Mucosa of descending colon (tissue), 3 donors: ENCODE data around the gene MRPL43. TPM values are rescaled to one million over a fixed set of nuclear protein-coding genes. Genes with fewer than 3 reads are reported as not detected.
A peak's percentile ranks its signal among the peaks of the same experiment; 100 is the strongest.
"Not testable (repeated sequence)": the region's sequence is repeated elsewhere in the genome, so short reads cannot be mapped to it uniquely, and the experiment has no call there.

Experiments
- ATAC-seq: fragments of 200-7000 bp; cut with Tn5 transposase; one replicate; pipeline ENCODE4 v1.9.1; 2020; ENCODE audit warnings: mild to moderate bottlenecking, moderate library complexity
- DNase-seq, 3 donors: peaks; one replicate each; pipeline ENCODE4 v3.0.0-alpha.2; 2020
- H3K36me3 ChIP-seq: fragments of 200-600 bp; one replicate; pipeline ENCODE4 v1.8.0; 2021; ENCODE audit warnings: low read depth, mild to moderate bottlenecking
- H3K4me1 ChIP-seq: fragments of 200-600 bp; one replicate; pipeline ENCODE4 v1.8.0; 2021; ENCODE audit warnings: low read depth, mild to moderate bottlenecking
- H3K4me3 ChIP-seq: fragments of 200-600 bp; one replicate; pipeline ENCODE4 v1.8.0; 2021; ENCODE audit warnings: mild to moderate bottlenecking
- H3K9me3 ChIP-seq: fragments of 200-600 bp; one replicate; pipeline ENCODE4 v1.8.0; 2021; ENCODE audit warnings: mild to moderate bottlenecking
- intact Hi-C, 2 donors: fragments of 100-400 bp; cut with DNase I in 1 of 2; cut with micrococcal nuclease in 1 of 2; formaldehyde crosslinking; loops; one replicate each; pipeline versions ENCODE4 v1.11.0 to v1.11.1; 2022; cut with DNase I, micrococcal nuclease
- long read RNA-seq, 2 donors: library from polyadenylated mRNA; unstranded; transcript quantifications; one replicate each; pipeline ENCODE4 v2.0.0, GENCODE V29; 2019 to 2021
- total RNA-seq, 3 donors: library from RNA; stranded (reverse); fragmentation: NEBNext Ultra II Directional in 2 of 3; extraction: Animal tissue kit (Norgen Biotek cat#: 25700) in 2 of 3; gene quantifications; one replicate each; pipeline versions ENCODE4 v1.2.1 to v1.2.4, GENCODE V29; 2021 to 2023
- TF ChIP-seq, protein P1 (sequence below): fragments of 200-600 bp; IDR thresholded peaks from one replicate; pipeline ENCODE4 v1.8.0; 2022; ENCODE audit warnings: antibody characterized with exemption, mild to moderate bottlenecking
- donor health status: DM: no; HTN: no; CAD: no; lungs with moderate emphysema.
- donor health status: DM: no; HTN: no; CAD: no.
- donor health status: DM: no; HTN: yes; CAD: no.

MRPL43 gene
- 10 to 100 TPM; 61.3 to 82.3 (median 71.4) TPM for total RNA-seq
- long read RNA-seq, donor 1, transcript MRPL43-203 (3 exons, 1,010 nt): major isoform, 40 of 59 reads
- long read RNA-seq, donor 1, partial matches to known transcripts: 1 of 59 reads
- long read RNA-seq, donor 1, other reads (novel, unspliced or antisense): 3 of 59 reads
- long read RNA-seq, donor 2, transcript MRPL43-203 (3 exons, 1,010 nt): major isoform, 48 of 67 reads
- long read RNA-seq, donor 2, transcript MRPL43-201 (5 exons, 747 nt): minor isoform, 6 of 67 reads
- long read RNA-seq, donor 2, partial matches to known transcripts: 0 of 67 reads
- long read RNA-seq, donor 2, other reads (novel, unspliced or antisense): 3 of 67 reads

DNA sequence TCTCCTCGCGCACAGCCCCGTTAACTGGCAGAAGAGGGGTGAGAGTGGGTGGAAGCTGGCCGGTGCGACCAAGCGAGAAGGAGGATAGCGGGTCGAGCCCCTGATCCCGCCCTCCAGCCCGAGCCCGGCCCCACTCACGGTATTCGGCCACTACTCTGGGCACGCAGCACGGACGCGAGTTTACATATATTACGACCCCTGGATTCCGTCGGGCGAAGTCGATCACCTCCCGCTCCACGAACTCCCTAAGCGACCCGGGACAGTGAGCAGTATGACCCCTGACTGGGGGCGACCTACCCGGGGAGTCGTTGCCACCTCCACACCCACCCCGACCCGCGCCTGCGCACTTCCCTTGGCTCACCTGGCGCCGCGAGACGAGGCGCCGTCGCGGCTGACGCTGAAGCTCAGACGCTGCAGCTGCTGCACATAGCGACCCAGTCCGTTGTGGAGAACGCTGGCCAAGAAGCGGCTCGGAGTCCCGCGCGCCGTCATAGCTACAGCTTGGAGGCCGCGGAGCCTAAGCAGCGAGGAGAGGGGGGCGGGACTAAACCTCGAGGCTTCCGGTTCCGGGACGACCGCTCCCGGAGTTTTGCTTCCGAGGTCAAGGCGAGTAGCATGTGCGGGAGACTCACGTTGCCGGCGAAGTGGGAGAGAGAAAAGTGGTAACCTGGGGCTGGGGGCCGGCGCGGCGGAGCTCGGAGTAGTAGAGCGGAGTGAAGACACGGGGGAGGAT, at the start of gene MRPL43, which contains the start of gene TWNK:
Gene MRPL43, minus strand, starts transcription at position 546 of the 733 bp plus-strand sequence. Its CDS starts 54 bp downstream, at position 492.
Gene TWNK, plus strand, starts transcription at position 592 of the 733 bp plus-strand sequence. CDS start 668 bp downstream, outside the sequence.
- intact Hi-C loops: no loop called here
- H3K36me3 ChIP-seq: no peaks in the 10 kb centered on the region
- peaks cover 23% of the 10 kb centered on the region for H3K4me1 ChIP-seq

GRCh38 chr10:101036726-101037125, 49.4 kb upstream of the MRPL43 start:
- ATAC-seq: no peak
- Histone ChIP-seq H3K4me3 (no peak overlapping the region), H3K4me1 (peaks cover 23% of the 10 kb centered on the region), H3K9me3 (no peaks in the 10 kb centered on the region), H3K36me3 (no peaks in the 10 kb centered on the region)
- intact Hi-C loops: no loop called here
- peak in 1 of 3 donors; percentile 32 for DNase-seq
- TF ChIP-seq, protein P1, sequence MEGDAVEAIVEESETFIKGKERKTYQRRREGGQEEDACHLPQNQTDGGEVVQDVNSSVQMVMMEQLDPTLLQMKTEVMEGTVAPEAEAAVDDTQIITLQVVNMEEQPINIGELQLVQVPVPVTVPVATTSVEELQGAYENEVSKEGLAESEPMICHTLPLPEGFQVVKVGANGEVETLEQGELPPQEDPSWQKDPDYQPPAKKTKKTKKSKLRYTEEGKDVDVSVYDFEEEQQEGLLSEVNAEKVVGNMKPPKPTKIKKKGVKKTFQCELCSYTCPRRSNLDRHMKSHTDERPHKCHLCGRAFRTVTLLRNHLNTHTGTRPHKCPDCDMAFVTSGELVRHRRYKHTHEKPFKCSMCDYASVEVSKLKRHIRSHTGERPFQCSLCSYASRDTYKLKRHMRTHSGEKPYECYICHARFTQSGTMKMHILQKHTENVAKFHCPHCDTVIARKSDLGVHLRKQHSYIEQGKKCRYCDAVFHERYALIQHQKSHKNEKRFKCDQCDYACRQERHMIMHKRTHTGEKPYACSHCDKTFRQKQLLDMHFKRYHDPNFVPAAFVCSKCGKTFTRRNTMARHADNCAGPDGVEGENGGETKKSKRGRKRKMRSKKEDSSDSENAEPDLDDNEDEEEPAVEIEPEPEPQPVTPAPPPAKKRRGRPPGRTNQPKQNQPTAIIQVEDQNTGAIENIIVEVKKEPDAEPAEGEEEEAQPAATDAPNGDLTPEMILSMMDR: no peak

More for the DNA sequence above, at the start of gene MRPL43, which contains the start of gene TWNK:
- TF ChIP-seq, protein P1: no peak
- peak; percentile 93 for ATAC-seq
- peak within 1 kb of the TSS; percentile 87 for H3K4me3 ChIP-seq
- H3K9me3 ChIP-seq: no peaks in the 10 kb centered on the region
- peak; percentile 90 to 93 (median 90) for DNase-seq

GRCh38 chr10:101035916-101036702, 48.8 kb upstream of the MRPL43 start:
- TF ChIP-seq, protein P1: no peak
- no peak for ATAC-seq
- peak in 1 of 3 donors; percentile 37 for DNase-seq
- intact Hi-C loops: no loop called here
- Histone ChIP-seq H3K36me3 (no peaks in the 10 kb centered on the region), H3K4me1 (peaks cover 21% of the 10 kb centered on the region), H3K9me3 (no peaks in the 10 kb centered on the region), H3K4me3 (no peak overlapping the region)

DNA sequence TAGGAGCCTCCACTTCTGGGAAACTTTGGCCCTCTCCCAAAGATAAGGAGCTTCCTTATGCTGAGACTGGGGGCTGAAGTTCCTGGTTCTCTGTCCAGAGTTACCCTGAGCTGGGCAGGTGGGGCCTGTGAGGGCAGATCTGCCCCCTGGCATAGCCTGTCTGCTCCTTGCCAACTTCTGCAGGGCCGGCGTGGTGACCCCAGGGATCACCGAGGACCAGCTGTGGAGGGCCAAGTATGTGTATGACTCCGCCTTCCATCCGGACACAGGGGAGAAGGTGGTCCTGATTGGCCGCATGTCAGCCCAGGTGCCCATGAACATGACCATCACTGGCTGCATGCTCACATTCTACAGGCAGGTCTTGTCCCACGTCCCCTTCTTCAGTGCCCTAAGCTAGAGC, 48.0 kb upstream of the MRPL43 start:
- intact Hi-C loops: no loop called here
- Histone ChIP-seq H3K9me3 (no peaks in the 10 kb centered on the region), H3K36me3 (no peaks in the 10 kb centered on the region), H3K4me1 (peaks cover 27% of the 10 kb centered on the region), H3K4me3 (no peak overlapping the region)
- TF ChIP-seq, protein P1: no peak
- ATAC-seq (no peak), DNase-seq (peak in 1 of 3 donors; percentile 42)

DNA sequence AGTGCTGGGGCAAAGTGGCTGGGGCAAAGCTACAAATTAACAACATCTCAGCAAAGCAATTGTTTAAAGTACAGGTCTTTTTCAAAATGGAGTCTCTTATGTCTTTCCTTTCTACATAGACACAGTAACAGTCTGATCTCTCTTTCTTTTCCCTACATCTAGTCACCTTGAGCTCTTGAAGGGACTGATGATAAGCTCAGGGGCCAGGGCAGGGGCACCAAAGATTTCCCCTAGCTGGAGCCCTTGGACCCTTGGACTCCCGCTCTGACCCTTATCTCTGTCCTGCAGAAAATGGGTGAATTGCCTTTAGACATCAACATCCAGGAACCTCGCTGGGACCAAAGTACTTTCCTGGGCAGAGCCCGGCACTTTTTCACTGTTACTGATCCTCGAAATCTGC, 47.1 kb upstream of the MRPL43 start:
- H3K4me1 ChIP-seq: peaks cover 27% of the 10 kb centered on the region
- H3K9me3 ChIP-seq, ATAC-seq, H3K36me3 ChIP-seq, intact Hi-C loops, H3K4me3 ChIP-seq: not testable (repeated sequence)
- peak in 1 of 3 donors; percentile 19 for DNase-seq
